ENCODE measurements around the gene C6orf15.

Gene C6orf15

GRCh38 chr6:31129130-31129529 is 16.8 kb upstream of the C6orf15 start:
- DNase-seq = no peak

GRCh38 chr6:31128093-31128676 is 15.8 kb upstream of the C6orf15 start:
- DNase-seq = peak in 1 of 2 experiments; percentile 53

GRCh38 chr6:31126396-31127175 is 14.2 kb upstream of the C6orf15 start:
- DNase-seq = no peak

GRCh38 chr6:31125586-31126363 is 13.4 kb upstream of the C6orf15 start:
- DNase-seq = no peak

- no peak for DNase-seq
These were observed 12.8 kb upstream of the C6orf15 start for GRCh38 chr6:31125162-31125561.

- no peak for DNase-seq
These were observed 10.7 kb upstream of the C6orf15 start for GRCh38 chr6:31122791-31123706.

GRCh38 chr6:31121131-31121790 is 8.9 kb upstream of the C6orf15 start:
- no peak for DNase-seq

- no peak for DNase-seq
These were observed 8.0 kb upstream of the C6orf15 start, which contains the start of gene CDSN for GRCh38 chr6:31120151-31120915. Gene CDSN (minus strand): TSS chr6:31120446. CDS start chr6:31120419, 27 bp downstream.

- no peak for DNase-seq
These were observed 5.8 kb upstream of the C6orf15 start for GRCh38 chr6:31118178-31118577.

- no peak for DNase-seq
These were observed 4.4 kb upstream of the C6orf15 start for GRCh38 chr6:31116661-31117385.

- no peak for DNase-seq
These were observed 3.7 kb upstream of the C6orf15 start for GRCh38 chr6:31115941-31116560.

GRCh38 chr6:31114970-31115849 is 2.8 kb upstream of the C6orf15 start:
- peak in 1 of 2 experiments; percentile 8 for DNase-seq

- no peak for DNase-seq
These were observed 2.1 kb upstream of the C6orf15 start, which contains the start of gene PSORS1C1 for GRCh38 chr6:31114541-31114878. Gene PSORS1C1 (plus strand): TSS chr6:31114800. CDS start chr6:31129633, 14,833 bp downstream.

- no peak for DNase-seq
These were observed 1.6 kb upstream of the C6orf15 start for GRCh38 chr6:31113861-31114540.

GRCh38 chr6:31111712-31112111 is 663 bp downstream of the C6orf15 start:
- no peak for DNase-seq

- peak in 1 of 2 experiments; percentile 6 for DNase-seq
These were observed 1.4 kb downstream of the C6orf15 start for GRCh38 chr6:31110825-31111582.

GRCh38 chr6:31107052-31107451 is 5.3 kb downstream of the C6orf15 start:
- DNase-seq = no peak

GRCh38 chr6:31103136-31103535 is 9.2 kb downstream of the C6orf15 start:
- DNase-seq = no peak
